HepG2 (cell line): ENCODE data around the gene PRSS1.

Source experiments
- CTCF ChIP-seq: sonication (generic); formaldehyde crosslinking; IDR thresholded peaks from 2 replicates; pipeline ENCODE4 v1.5.0; 2020; ENCODE audit warnings: mild to moderate bottlenecking, missing genetic modification reagents, moderate library complexity
- GFI1 ChIP-seq: sonication (generic); formaldehyde crosslinking; IDR thresholded peaks from 2 replicates; pipeline ENCODE4 v1.5.0; 2020; ENCODE audit warnings: missing genetic modification reagents, mild to moderate bottlenecking, borderline replicate concordance
- KAT2B ChIP-seq: fragments of 150-350 bp; IDR thresholded peaks from 2 replicates; pipeline ENCODE4 v1.6.1; 2014; ENCODE audit warnings: low read depth, low read length, borderline replicate concordance
- MED13 ChIP-seq: sonication (generic); formaldehyde crosslinking; IDR thresholded peaks from 2 replicates; pipeline ENCODE4 v1.5.0; 2020; ENCODE audit warnings: missing genetic modification reagents
- POLR2A ChIP-seq, 2 experiments: IDR thresholded peaks; 2 replicates each; pipeline ENCODE4 v1.6.1; 2011; ENCODE audit warnings: low read depth in 2 of 2, low read length in 2 of 2, mild to moderate bottlenecking in 1 of 2, moderate library complexity in 1 of 2; ENCODE audit not compliant: insufficient read depth in 1 of 2
- U2AF2 ChIP-seq: fragments of 200-400 bp; formaldehyde crosslinking; IDR thresholded peaks from 2 replicates; pipeline ENCODE4 v1.6.1; 2017; ENCODE audit warnings: low read depth, mild to moderate bottlenecking, low read length
- YY1 ChIP-seq: IDR thresholded peaks from 2 replicates; pipeline ENCODE4 v1.6.1; 2011; ENCODE audit warnings: low read length, low read depth, moderate library complexity, mild to moderate bottlenecking; ENCODE audit not compliant: insufficient read depth, insufficient replicate concordance
- ZNF337 ChIP-seq: sonication (generic); formaldehyde crosslinking; IDR thresholded peaks from 2 replicates; pipeline ENCODE4 v1.5.1; 2020; ENCODE audit warnings: missing genetic modification reagents, low read depth, mild to moderate bottlenecking, borderline replicate concordance
- ZNF776 ChIP-seq: sonication (generic); formaldehyde crosslinking; IDR thresholded peaks from 2 replicates; pipeline ENCODE4 v1.4.0; 2020; ENCODE audit warnings: mild to moderate bottlenecking, missing genetic modification reagents
- TF ChIP-seq, protein P1 (sequence below): sonication (generic); formaldehyde crosslinking; IDR thresholded peaks from 2 replicates; pipeline ENCODE4 v1.5.0; 2020; ENCODE audit warnings: missing genetic modification reagents
- TF ChIP-seq, protein P2 (sequence below): sonication (generic); formaldehyde crosslinking; IDR thresholded peaks from 2 replicates; pipeline ENCODE4 v1.5.0; 2020; ENCODE audit warnings: missing genetic modification reagents

DNA sequence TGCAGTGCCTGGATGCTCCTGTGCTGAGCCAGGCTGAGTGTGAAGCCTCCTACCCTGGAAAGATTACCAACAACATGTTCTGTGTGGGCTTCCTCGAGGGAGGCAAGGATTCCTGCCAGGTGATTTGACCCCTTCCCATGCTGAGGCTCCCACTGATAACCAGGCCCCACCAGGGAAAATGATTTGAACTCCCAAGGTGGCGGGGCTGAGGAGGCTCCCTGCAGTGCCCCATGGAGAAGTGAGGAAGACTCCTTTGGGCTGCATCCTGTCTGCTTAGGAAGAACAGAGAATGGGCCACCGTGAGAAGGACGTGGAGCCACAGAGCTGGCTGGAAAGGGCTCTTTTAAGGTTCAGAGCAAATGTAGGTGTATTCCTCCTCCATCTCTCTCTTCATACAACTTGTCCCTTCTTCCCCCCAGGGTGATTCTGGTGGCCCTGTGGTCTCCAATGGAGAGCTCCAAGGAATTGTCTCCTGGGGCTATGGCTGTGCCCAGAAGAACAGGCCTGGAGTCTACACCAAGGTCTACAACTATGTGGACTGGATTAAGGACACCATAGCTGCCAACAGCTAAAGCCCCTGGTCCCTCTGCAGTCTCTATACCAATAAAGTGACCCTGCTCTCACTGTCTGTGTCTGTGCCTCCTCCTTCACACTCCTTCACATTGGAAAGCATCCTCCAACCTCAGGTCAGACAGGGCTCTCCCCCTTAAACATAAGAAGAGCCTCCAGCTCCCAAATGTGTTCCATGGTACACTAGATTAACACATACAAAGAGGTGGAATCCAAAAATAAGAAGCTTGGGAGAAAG is 24.9 kb downstream of the PRSS1 start:
- TF ChIP-seq YY1 (no peak), POLR2A (IDR thresholded peaks at IDR 0.05; ENCODE audit: insufficient read depth in 1 of 2, low read depth in 2 of 2, low read length in 2 of 2) (no peak), GFI1 (no peak), ZNF776 (CRISPR knock-in tag) (no peak), CTCF (CRISPR knock-in tag) (no peak), U2AF2 (no peak), KAT2B (no peak), ZNF337 (CRISPR knock-in tag) (no peak), MED13 (no peak)
- TF ChIP-seq, protein P1, sequence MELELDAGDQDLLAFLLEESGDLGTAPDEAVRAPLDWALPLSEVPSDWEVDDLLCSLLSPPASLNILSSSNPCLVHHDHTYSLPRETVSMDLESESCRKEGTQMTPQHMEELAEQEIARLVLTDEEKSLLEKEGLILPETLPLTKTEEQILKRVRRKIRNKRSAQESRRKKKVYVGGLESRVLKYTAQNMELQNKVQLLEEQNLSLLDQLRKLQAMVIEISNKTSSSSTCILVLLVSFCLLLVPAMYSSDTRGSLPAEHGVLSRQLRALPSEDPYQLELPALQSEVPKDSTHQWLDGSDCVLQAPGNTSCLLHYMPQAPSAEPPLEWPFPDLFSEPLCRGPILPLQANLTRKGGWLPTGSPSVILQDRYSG (CRISPR knock-in tag): no peak
- TF ChIP-seq, protein P2, sequence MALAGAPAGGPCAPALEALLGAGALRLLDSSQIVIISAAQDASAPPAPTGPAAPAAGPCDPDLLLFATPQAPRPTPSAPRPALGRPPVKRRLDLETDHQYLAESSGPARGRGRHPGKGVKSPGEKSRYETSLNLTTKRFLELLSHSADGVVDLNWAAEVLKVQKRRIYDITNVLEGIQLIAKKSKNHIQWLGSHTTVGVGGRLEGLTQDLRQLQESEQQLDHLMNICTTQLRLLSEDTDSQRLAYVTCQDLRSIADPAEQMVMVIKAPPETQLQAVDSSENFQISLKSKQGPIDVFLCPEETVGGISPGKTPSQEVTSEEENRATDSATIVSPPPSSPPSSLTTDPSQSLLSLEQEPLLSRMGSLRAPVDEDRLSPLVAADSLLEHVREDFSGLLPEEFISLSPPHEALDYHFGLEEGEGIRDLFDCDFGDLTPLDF: no peak
